Loucy (cell line): Measurements from ENCODE around the gene BTN1A1.

Source experiments
- CTCF ChIP-seq: fragments of 200-600 bp; sonication (generic); conservative IDR thresholded peaks from 2 replicates; pipeline ENCODE4 v1.5.1; 2014; ENCODE audit warnings: mild to moderate bottlenecking, antibody characterized with exemption, low read length
- EZH2phosphoT487 ChIP-seq: fragments of 200-600 bp; IDR thresholded peaks from 2 replicates; pipeline ENCODE4 v1.6.1; 2018; ENCODE audit warnings: antibody characterized with exemption, mild to moderate bottlenecking, moderate library complexity, borderline replicate concordance

- TF ChIP-seq CTCF (no peak), EZH2phosphoT487 (no peak)
Observed at GRCh38 chr6:26555505-26556262, 55.6 kb downstream of the BTN1A1 start.
